Choroid plexus epithelial cell (primary cell): ENCODE results near the gene MFSD11.

Experiments used
- DNase-seq: peaks from one replicate; pipeline ENCODE4 v3.0.0-alpha.2; 2010; ENCODE audit warnings: low read depth
- H3K4me3 ChIP-seq: 2 replicates; pipeline ENCODE4 v1.5.1; 2011; ENCODE audit warnings: low read depth, mild to moderate bottlenecking, control low read depth, low read length, moderate library complexity
- CTCF ChIP-seq: conservative IDR thresholded peaks from 2 replicates; pipeline ENCODE4 v1.5.1; 2011; ENCODE audit warnings: low read depth, mild to moderate bottlenecking, control low read depth, inconsistent platforms, low read length, moderate library complexity

The MFSD11 gene

GRCh38 chr17:76751416-76751993 lies 13.6 kb downstream of the MFSD11 start:
- no peak for DNase-seq
- no peak for TF ChIP-seq CTCF
- H3K4me3 ChIP-seq, result no peak overlapping the region

- TF ChIP-seq CTCF, result no peak
- H3K4me3 ChIP-seq, result no peak overlapping the region
- no peak for DNase-seq
Measured at GRCh38 chr17:76752006-76752405, 14.1 kb downstream of the MFSD11 start.

GRCh38 chr17:76753061-76753961 lies 15.4 kb downstream of the MFSD11 start:
- no peak overlapping the region for H3K4me3 ChIP-seq

GRCh38 chr17:76755285-76755684 lies 17.4 kb downstream of the MFSD11 start:
- H3K4me3 ChIP-seq, result no peak overlapping the region
- DNase-seq, result no peak
- no peak for TF ChIP-seq CTCF

More at GRCh38 chr17:76753061-76753961, 15.4 kb downstream of the MFSD11 start:
- no peak for TF ChIP-seq CTCF
- no peak for DNase-seq

GRCh38 chr17:76757256-76757655 lies 19.3 kb downstream of the MFSD11 start:
- no peak overlapping the region for H3K4me3 ChIP-seq
- TF ChIP-seq CTCF, result no peak
- no peak for DNase-seq

GRCh38 chr17:76758570-76758969 lies 20.7 kb downstream of the MFSD11 start:
- TF ChIP-seq CTCF, result no peak
- no peak overlapping the region for H3K4me3 ChIP-seq
- DNase-seq, result no peak
